Upper lobe of right lung (tissue), 1 donor: Measurements from ENCODE around the gene NRL. TPM values are rescaled to one million over a fixed set of nuclear protein-coding genes. Genes with fewer than 3 reads are reported as not detected.
A peak's percentile ranks its signal among the peaks of the same experiment; 100 is the strongest.

Source experiments
- ATAC-seq: fragments of 200-7000 bp; cut with Tn5 transposase; one replicate; pipeline ENCODE4 v1.9.1; 2020; ENCODE audit warnings: mild to moderate bottlenecking, moderate library complexity
- DNase-seq: peaks from one replicate; pipeline ENCODE4 v3.0.0-alpha.2; 2020
- H3K27ac ChIP-seq: fragments of 200-600 bp; one replicate; pipeline ENCODE4 v1.8.0; 2022
- H3K27me3 ChIP-seq: fragments of 200-600 bp; one replicate; pipeline ENCODE4 v1.8.0; 2022; ENCODE audit warnings: mild to moderate bottlenecking
- H3K36me3 ChIP-seq: fragments of 200-600 bp; one replicate; pipeline ENCODE4 v1.8.0; 2022
- H3K4me1 ChIP-seq: fragments of 200-600 bp; one replicate; pipeline ENCODE4 v1.8.0; 2022
- H3K4me3 ChIP-seq: fragments of 200-600 bp; one replicate; pipeline ENCODE4 v1.8.0; 2022; ENCODE audit warnings: mild to moderate bottlenecking
- H3K9me3 ChIP-seq: fragments of 200-600 bp; one replicate; pipeline ENCODE4 v1.8.0; 2022
- intact Hi-C: fragments of 100-400 bp; cut with DNase I; formaldehyde crosslinking; loops from one replicate; pipeline ENCODE4 v1.11.0; 2022
- total RNA-seq: library from RNA; stranded (reverse); fragmentation: NEBNext Ultra II Directional; extraction: Animal tissue kit (Norgen Biotek cat#: 25700); gene quantifications from one replicate; pipeline ENCODE4 v1.2.1, GENCODE V29; 2021
- TF ChIP-seq, protein P1 (sequence below): fragments of 200-600 bp; IDR thresholded peaks from one replicate; pipeline ENCODE4 v1.8.0; 2022; ENCODE audit warnings: antibody characterized with exemption
- donor health status: DM: no; HTN: yes; CAD: no; lungs with severe emphysema.

NRL gene
- total RNA-seq, 1 donor from 2014 or later = 2.8 TPM

- no peak for ATAC-seq
- H3K9me3 ChIP-seq = no peaks in the 10 kb centered on the region
- DNase-seq = no peak
- H3K4me3 ChIP-seq = no peak overlapping the region
- intact Hi-C loops = no loop called here
- TF ChIP-seq, protein P1, sequence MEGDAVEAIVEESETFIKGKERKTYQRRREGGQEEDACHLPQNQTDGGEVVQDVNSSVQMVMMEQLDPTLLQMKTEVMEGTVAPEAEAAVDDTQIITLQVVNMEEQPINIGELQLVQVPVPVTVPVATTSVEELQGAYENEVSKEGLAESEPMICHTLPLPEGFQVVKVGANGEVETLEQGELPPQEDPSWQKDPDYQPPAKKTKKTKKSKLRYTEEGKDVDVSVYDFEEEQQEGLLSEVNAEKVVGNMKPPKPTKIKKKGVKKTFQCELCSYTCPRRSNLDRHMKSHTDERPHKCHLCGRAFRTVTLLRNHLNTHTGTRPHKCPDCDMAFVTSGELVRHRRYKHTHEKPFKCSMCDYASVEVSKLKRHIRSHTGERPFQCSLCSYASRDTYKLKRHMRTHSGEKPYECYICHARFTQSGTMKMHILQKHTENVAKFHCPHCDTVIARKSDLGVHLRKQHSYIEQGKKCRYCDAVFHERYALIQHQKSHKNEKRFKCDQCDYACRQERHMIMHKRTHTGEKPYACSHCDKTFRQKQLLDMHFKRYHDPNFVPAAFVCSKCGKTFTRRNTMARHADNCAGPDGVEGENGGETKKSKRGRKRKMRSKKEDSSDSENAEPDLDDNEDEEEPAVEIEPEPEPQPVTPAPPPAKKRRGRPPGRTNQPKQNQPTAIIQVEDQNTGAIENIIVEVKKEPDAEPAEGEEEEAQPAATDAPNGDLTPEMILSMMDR = no peak
- peaks cover 10% of the 10 kb centered on the region for H3K4me1 ChIP-seq
- no peaks in the 10 kb centered on the region for H3K27me3 ChIP-seq
- H3K36me3 ChIP-seq = no peaks in the 10 kb centered on the region
- no peak overlapping the region for H3K27ac ChIP-seq
Measured at GRCh38 chr14:24084440-24084839, 30.3 kb downstream of the NRL start.

DNA sequence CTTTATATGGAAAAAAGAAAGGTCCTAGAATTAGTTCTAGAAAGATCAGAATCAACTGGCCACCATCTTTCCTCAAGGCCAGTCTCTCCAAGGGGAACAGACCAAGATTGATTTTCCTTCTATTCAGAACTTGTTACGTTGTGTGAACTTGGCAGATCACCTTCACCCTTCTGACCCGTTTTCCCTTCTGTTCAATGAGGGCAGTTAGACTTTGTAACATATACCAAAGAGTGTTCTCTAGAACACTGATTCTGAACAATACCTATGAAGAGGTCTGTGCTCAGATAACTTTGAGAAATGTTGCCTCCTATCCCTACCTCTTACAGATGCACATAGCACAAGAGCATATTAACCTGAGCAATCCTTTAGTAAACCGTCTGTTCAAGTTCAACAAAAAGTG, 31.3 kb downstream of the NRL start:
- intact Hi-C loops = no loop called here
- ATAC-seq = no peak
- no peak for DNase-seq
- Histone ChIP-seq H3K4me3 (no peak overlapping the region), H3K9me3 (no peaks in the 10 kb centered on the region), H3K36me3 (no peaks in the 10 kb centered on the region), H3K4me1 (peaks cover 10% of the 10 kb centered on the region), H3K27ac (no peak overlapping the region), H3K27me3 (no peaks in the 10 kb centered on the region)
- TF ChIP-seq, protein P1 = no peak

- Histone ChIP-seq H3K9me3 (no peaks in the 10 kb centered on the region), H3K4me3 (no peak overlapping the region), H3K36me3 (no peaks in the 10 kb centered on the region), H3K4me1 (peaks cover 10% of the 10 kb centered on the region), H3K27me3 (no peaks in the 10 kb centered on the region), H3K27ac (no peak overlapping the region)
- DNase-seq = no peak
- no peak for ATAC-seq
- TF ChIP-seq, protein P1 = no peak
- intact Hi-C loops = no loop called here
Measured at GRCh38 chr14:24082411-24083080, 32.2 kb downstream of the NRL start.

GRCh38 chr14:24081739-24082211, 33.0 kb downstream of the NRL start:
- H3K4me3 ChIP-seq = peak overlapping the region; percentile 60
- no peaks in the 10 kb centered on the region for H3K9me3 ChIP-seq
- ATAC-seq (no peak), DNase-seq (no peak)
- intact Hi-C loops = no loop called here
- no peaks in the 10 kb centered on the region for H3K36me3 ChIP-seq
- peaks cover 10% of the 10 kb centered on the region for H3K4me1 ChIP-seq
- TF ChIP-seq, protein P1 = no peak
- H3K27ac ChIP-seq = peak overlapping the region; percentile 63
- H3K27me3 ChIP-seq = no peaks in the 10 kb centered on the region

GRCh38 chr14:24080888-24081738, 33.6 kb downstream of the NRL start:
- peaks cover 10% of the 10 kb centered on the region for H3K4me1 ChIP-seq
- peak overlapping the region; percentile 60 for H3K4me3 ChIP-seq
- TF ChIP-seq, protein P1 = no peak
- no peaks in the 10 kb centered on the region for H3K9me3 ChIP-seq
- H3K27ac ChIP-seq = peak overlapping the region; percentile 63
- DNase-seq (peak; percentile 90), ATAC-seq (peak; percentile 92)
- H3K27me3 ChIP-seq = no peaks in the 10 kb centered on the region
- intact Hi-C loops = no loop called here
- no peaks in the 10 kb centered on the region for H3K36me3 ChIP-seq
